ENCODE results near the gene SMARCC2. TPM values are rescaled to one million over a fixed set of nuclear protein-coding genes. Genes with fewer than 3 reads are reported as not detected.

The SMARCC2 gene
- total and polyA plus RNA-seq, 2 of the 13 experiments (the other 11 are each of a cell fraction or from before 2014, with no cell fraction given): 21.3 to 24.1 TPM

- ChIA-PET POLR2A (interaction anchor here (1.4 kb wide), 1 partner anchor 10 kb away, joined by 4 read pairs; the partner anchor contains the start of gene SMARCC2), CTCF (ENCODE audit: low intra/inter-chr PET ratio, low total read pairs) (no interaction called here)
- H3K4me1 ChIP-seq (ENCODE audit: insufficient read depth, low read length): no peaks in the 10 kb centered on the region
- ATAC-seq: no peak
- H3K9ac ChIP-seq (ENCODE audit: insufficient read depth, low read depth, low read length): no peak overlapping the region
- DNase-seq (ENCODE audit: low spot score): no peak
- TF ChIP-seq ZC3H13 (CRISPR knock-in tag; IDR thresholded peaks at IDR 0.05): no peak
- no peak for TF ChIP-seq ZSCAN9 (CRISPR knock-in tag; IDR thresholded peaks at IDR 0.05; ENCODE audit: borderline replicate concordance)
- no peak for TF ChIP-seq MEIS1 (CRISPR knock-in tag; IDR thresholded peaks at IDR 0.05; ENCODE audit: borderline replicate concordance)
- TF ChIP-seq ZBTB26 (CRISPR knock-in tag; IDR thresholded peaks at IDR 0.05; ENCODE audit: borderline replicate concordance): no peak
- no peak for TF ChIP-seq NCOA5 (CRISPR knock-in tag; IDR thresholded peaks at IDR 0.05)
- no peak for TF ChIP-seq ZNF441 (CRISPR knock-in tag; IDR thresholded peaks at IDR 0.05; ENCODE audit: borderline replicate concordance)
- TF ChIP-seq MIXL1 (CRISPR knock-in tag; IDR thresholded peaks at IDR 0.05): no peak
- TF ChIP-seq CHD4 (IDR thresholded peaks at IDR 0.05; ENCODE audit: borderline replicate concordance, low read length): no peak
- TF ChIP-seq AGO2 (optimal IDR thresholded peaks at IDR 0.05; ENCODE audit: low read depth, low read length): no peak
- TF ChIP-seq MTERF4 (CRISPR knock-in tag; IDR thresholded peaks at IDR 0.05): no peak
- no peak for TF ChIP-seq TCF12 (IDR thresholded peaks at IDR 0.05)
- no peak for TF ChIP-seq TCF12 (CRISPR knock-in tag; IDR thresholded peaks at IDR 0.05)
- TF ChIP-seq CENPBD1 (CRISPR knock-in tag; IDR thresholded peaks at IDR 0.05; ENCODE audit: borderline replicate concordance, low read depth): no peak
- no peak overlapping the region for H2AFZ ChIP-seq (ENCODE audit: low read length)
- H3K36me3 ChIP-seq (replicated peaks in 1 of 2; ENCODE audit: control insufficient read depth in 1 of 2, insufficient read depth in 2 of 2, low read length in 2 of 2): no peaks in the 10 kb centered on the region
- H3K27ac ChIP-seq (ENCODE audit: extremely low read length, insufficient read depth, low read length): no peak overlapping the region
- no peaks in the 10 kb centered on the region for H3K27me3 ChIP-seq (ENCODE audit: control insufficient read depth in 1 of 2, insufficient read depth in 2 of 2, low read length in 2 of 2)
- H3K4me3 ChIP-seq (replicated peaks in 1 of 3; ENCODE audit: insufficient read depth in 1 of 3, low read depth in 2 of 3, low read length in 3 of 3): no peak overlapping the region
- no peak for FAIRE-seq
- no TSS peak for BruUV-seq (replicated peaks)
- H3K4me2 ChIP-seq (ENCODE audit: low read depth, low read length): no peak overlapping the region
- in situ Hi-C loops (cut with HindIII; ENCODE audit: extremely low pct_ligation_motif_present, low pct_unique_long_range_greater_than_20kb) (loop anchor here (10.0 kb wide), 1 partner anchor 266 kb away; the partner anchor contains the start of gene SPRYD4), intact Hi-C loops (cut with micrococcal nuclease; ENCODE audit: unreplicated experiment) (no loop called here)
- no peaks in the 10 kb centered on the region for H3K9me3 ChIP-seq (ENCODE audit: low read length)
- no peaks in the 10 kb centered on the region for H3K79me2 ChIP-seq (ENCODE audit: insufficient read depth, low read length)
- WGBS (ENCODE audit: low lambda C conversion rate): 46% methylated on average over 1 of the region's 1 CpG
- no peaks in the 10 kb centered on the region for H4K20me1 ChIP-seq (ENCODE audit: insufficient read depth, low read length)
These were observed 9.6 kb upstream of the SMARCC2 start for GRCh38 chr12:56198836-56199235.
